Natural killer cell (primary cell): ENCODE data around the gene ARHGEF37. TPM values are rescaled to one million over a fixed set of nuclear protein-coding genes. Genes with fewer than 3 reads are reported as not detected.

Experiments used
- ATAC-seq, 3 donors: fragments of 150-1000 bp in 2 of 3; fragments of 200-7000 bp in 1 of 3; cut with Tn5 transposase; 1 replicate in 1 of 3; 2 replicates in 2 of 3; pipeline ENCODE4 v1.10.0; 2021; ENCODE audit warnings: mild to moderate bottlenecking in 2 of 3, moderate library complexity in 2 of 3
- DNase-seq, 2 donors: peaks; one replicate each; pipeline versions ENCODE4 v3.0.0 to v3.0.0-alpha.2; 2013 to 2021; ENCODE audit warnings: mixed read lengths in 1 of 2
- H3K27ac ChIP-seq: one replicate; pipeline ENCODE4 v1.5.1; 2013; ENCODE audit warnings: mild to moderate bottlenecking, low read length
- H3K27me3 ChIP-seq: one replicate; pipeline ENCODE4 v1.6.1; 2013; ENCODE audit warnings: low read length; ENCODE audit not compliant: control insufficient read depth, insufficient read depth
- H3K36me3 ChIP-seq: one replicate; pipeline ENCODE4 v1.6.1; 2013; ENCODE audit warnings: low read length; ENCODE audit not compliant: control insufficient read depth, insufficient read depth
- H3K4me1 ChIP-seq: one replicate; pipeline ENCODE4 v1.6.1; 2013; ENCODE audit warnings: low read length; ENCODE audit not compliant: control insufficient read depth, insufficient read depth
- H3K4me3 ChIP-seq: one replicate; pipeline ENCODE4 v1.5.1; 2013; ENCODE audit warnings: low read length
- H3K9me3 ChIP-seq: one replicate; pipeline ENCODE4 v1.6.1; 2013; ENCODE audit warnings: low read length; ENCODE audit not compliant: control insufficient read depth, insufficient read depth
- H3K27ac Mint-ChIP-seq, 2 donors: one replicate each; pipeline ENCODE4 v1.8.0; 2022; ENCODE audit warnings: mild to moderate bottlenecking in 2 of 2, mixed read lengths in 2 of 2, moderate library complexity in 1 of 2
- H3K27me3 Mint-ChIP-seq, 2 donors: one replicate each; pipeline ENCODE4 v1.8.0; 2022; ENCODE audit warnings: low read depth in 2 of 2, mixed read lengths in 2 of 2
- H3K36me3 Mint-ChIP-seq: one replicate; pipeline ENCODE4 v1.8.0; 2022; ENCODE audit warnings: mixed read lengths
- H3K4me1 Mint-ChIP-seq, 2 donors: one replicate each; pipeline ENCODE4 v1.8.0; 2022; ENCODE audit warnings: mixed read lengths in 2 of 2
- H3K4me3 Mint-ChIP-seq: one replicate; pipeline ENCODE4 v1.8.0; 2022; ENCODE audit warnings: mild to moderate bottlenecking, moderate library complexity, mixed read lengths
- H3K9me3 Mint-ChIP-seq, 2 donors: one replicate each; pipeline ENCODE4 v1.8.0; 2022; ENCODE audit warnings: mixed read lengths in 2 of 2
- CTCF ChIP-seq: fragments of 200-600 bp; IDR thresholded peaks from one replicate; pipeline ENCODE4 v1.8.0; 2022; ENCODE audit warnings: antibody characterized with exemption
- WGBS: methylation state at CpG from one replicate; pipeline ENCODE4 v1.1.7; 2013; ENCODE audit warnings: missing lambda C conversion rate; ENCODE audit not compliant: insufficient coverage; 5-methylcytosine and 5-hydroxymethylcytosine counted together
- intact Hi-C: fragments of 100-400 bp; cut with micrococcal nuclease; formaldehyde crosslinking; loops from one replicate; pipeline ENCODE4 v1.14.2; 2022
- total RNA-seq, 4 donors: library from RNA; stranded (reverse); fragments of 120-200 nt in 1 of 4; gene quantifications; one replicate each; pipeline versions ENCODE4 v1.2.3 to v1.2.4, GENCODE V29; 2013 to 2022

The ARHGEF37 gene
- total RNA-seq, 3 donors from 2014 or later (not counting 1 experiment from before 2014, with no cell fraction given), result 0.61 to 2.6 TPM; not detected in 1

- Mint-ChIP-seq H3K27ac (no peak overlapping the region), H3K36me3 (no peaks in the 10 kb centered on the region), H3K9me3 (no peaks in the 10 kb centered on the region), H3K4me1 (no peaks in the 10 kb centered on the region), H3K27me3 (peaks cover 0 to 10% of the 10 kb centered on the region in 2 donors), H3K4me3 (no peak overlapping the region)
- H3K27me3 ChIP-seq, result no peaks in the 10 kb centered on the region
- WGBS, result 87% methylated on average over 5 of the region's 5 CpGs
- H3K36me3 ChIP-seq, result no peaks in the 10 kb centered on the region
- DNase-seq, result no peak
- H3K27ac ChIP-seq, result no peak overlapping the region
- H3K4me3 ChIP-seq, result no peak overlapping the region
- intact Hi-C loops, result no loop called here
- ATAC-seq, result no peak
- H3K9me3 ChIP-seq, result no peaks in the 10 kb centered on the region
- H3K4me1 ChIP-seq, result no peaks in the 10 kb centered on the region
- TF ChIP-seq CTCF, result no peak
Measured at GRCh38 chr5:149628846-149629388, 47.6 kb downstream of the ARHGEF37 start.

- Mint-ChIP-seq H3K27ac (no peak overlapping the region), H3K36me3 (no peaks in the 10 kb centered on the region), H3K4me1 (no peaks in the 10 kb centered on the region), H3K9me3 (no peaks in the 10 kb centered on the region), H3K27me3 (peaks cover 0 to 6% of the 10 kb centered on the region in 2 donors), H3K4me3 (no peak overlapping the region)
- H3K4me3 ChIP-seq, result no peak overlapping the region
- H3K27ac ChIP-seq, result no peak overlapping the region
- H3K36me3 ChIP-seq, result no peaks in the 10 kb centered on the region
- no peak for TF ChIP-seq CTCF
- H3K27me3 ChIP-seq, result no peaks in the 10 kb centered on the region
- H3K4me1 ChIP-seq, result no peaks in the 10 kb centered on the region
- ATAC-seq (no peak), DNase-seq (no peak)
- intact Hi-C loops, result no loop called here
- WGBS, result 95% methylated on average over 5 of the region's 5 CpGs
- no peaks in the 10 kb centered on the region for H3K9me3 ChIP-seq
Measured at GRCh38 chr5:149629421-149629820, 48.1 kb downstream of the ARHGEF37 start.

- Mint-ChIP-seq H3K9me3 (no peaks in the 10 kb centered on the region), H3K4me1 (no peaks in the 10 kb centered on the region), H3K27me3 (peaks cover 0 to 6% of the 10 kb centered on the region in 2 donors), H3K36me3 (no peaks in the 10 kb centered on the region), H3K4me3 (no peak overlapping the region), H3K27ac (no peak overlapping the region)
- intact Hi-C loops, result no loop called here
- no peak for ATAC-seq
- no peak for TF ChIP-seq CTCF
- H3K27me3 ChIP-seq, result no peaks in the 10 kb centered on the region
- no peak overlapping the region for H3K4me3 ChIP-seq
- H3K9me3 ChIP-seq, result no peaks in the 10 kb centered on the region
- H3K36me3 ChIP-seq, result no peaks in the 10 kb centered on the region
- H3K27ac ChIP-seq, result no peak overlapping the region
- no peaks in the 10 kb centered on the region for H3K4me1 ChIP-seq
- WGBS, result 93% methylated on average over 8 of the region's 8 CpGs
- DNase-seq, result no peak
Measured at GRCh38 chr5:149630337-149630736, 49.0 kb downstream of the ARHGEF37 start.

- no peaks in the 10 kb centered on the region for H3K9me3 ChIP-seq
- no peak overlapping the region for H3K27ac ChIP-seq
- no peak overlapping the region for H3K27ac Mint-ChIP-seq
- H3K4me3 ChIP-seq, result no peak overlapping the region
- no peaks in the 10 kb centered on the region for H3K36me3 Mint-ChIP-seq
- 91% methylated on average over 2 of the region's 2 CpGs for WGBS
- peaks cover 0 to 6% of the 10 kb centered on the region in 2 donors for H3K27me3 Mint-ChIP-seq
- ATAC-seq, result no peak
- no peak overlapping the region for H3K4me3 Mint-ChIP-seq
- H3K4me1 Mint-ChIP-seq, result no peaks in the 10 kb centered on the region
- no peaks in the 10 kb centered on the region for H3K9me3 Mint-ChIP-seq
- no peaks in the 10 kb centered on the region for H3K4me1 ChIP-seq
- no peak for DNase-seq
- intact Hi-C loops, result no loop called here
- no peak for TF ChIP-seq CTCF
- no peaks in the 10 kb centered on the region for H3K27me3 ChIP-seq
- H3K36me3 ChIP-seq, result no peaks in the 10 kb centered on the region
Measured at GRCh38 chr5:149631506-149631905, 50.2 kb downstream of the ARHGEF37 start.
